Epithelial cell of prostate (primary cell): Measurements from ENCODE around the gene SRP54.
"Not testable (repeated sequence)": the region's sequence is repeated elsewhere in the genome, so short reads cannot be mapped to it uniquely, and the experiment has no call there.

Experiments used
- DNase-seq: peaks from one replicate; pipeline ENCODE4 v3.0.0-alpha.2; 2011; ENCODE audit warnings: low read depth, low spot score
- H3K27ac ChIP-seq: fragments of 450-650 bp; 2 replicates; pipeline ENCODE4 v1.5.1; 2017; ENCODE audit warnings: mild to moderate bottlenecking

Gene SRP54

GRCh38 chr14:34981743-34982420, 910 bp upstream of the SRP54 start:
- H3K27ac ChIP-seq = peak overlapping the region; percentile 96
- no peak for DNase-seq

- no peak for DNase-seq
- peak overlapping the region; percentile 96 for H3K27ac ChIP-seq
These were observed 462 bp downstream of the SRP54 start for GRCh38 chr14:34983148-34983760.

DNA sequence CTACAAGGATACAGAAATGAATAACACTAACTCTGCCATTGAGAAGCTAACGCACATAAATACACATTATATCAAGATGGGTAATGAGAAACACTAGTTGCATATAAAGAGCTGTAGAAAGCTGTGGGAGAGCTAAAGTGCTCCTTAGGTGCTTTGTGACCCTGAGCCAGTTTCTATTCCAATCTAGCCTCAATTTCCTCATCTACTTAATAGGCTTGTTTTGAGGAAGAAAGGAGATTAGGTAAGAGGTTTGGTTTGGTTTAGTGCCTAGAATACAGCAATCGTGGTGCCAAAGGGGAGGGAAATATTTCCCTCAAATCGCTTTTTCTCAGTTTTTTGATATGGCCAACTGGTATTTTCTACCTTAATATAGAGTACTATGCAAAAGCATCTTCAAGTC, 994 bp downstream of the SRP54 start:
- H3K27ac ChIP-seq = peak overlapping the region; percentile 96
- DNase-seq = no peak

- no peak overlapping the region for H3K27ac ChIP-seq
- no peak for DNase-seq
These were observed 2.9 kb downstream of the SRP54 start for GRCh38 chr14:34985740-34986139.

- H3K27ac ChIP-seq = no peak overlapping the region
- no peak for DNase-seq
These were observed 4.4 kb downstream of the SRP54 start for GRCh38 chr14:34987180-34987579.

GRCh38 chr14:34989762-34990161, 7.0 kb downstream of the SRP54 start:
- no peak overlapping the region for H3K27ac ChIP-seq
- DNase-seq = no peak

GRCh38 chr14:34993426-34993825, 10.6 kb downstream of the SRP54 start:
- DNase-seq = no peak
- H3K27ac ChIP-seq = no peak overlapping the region

DNA sequence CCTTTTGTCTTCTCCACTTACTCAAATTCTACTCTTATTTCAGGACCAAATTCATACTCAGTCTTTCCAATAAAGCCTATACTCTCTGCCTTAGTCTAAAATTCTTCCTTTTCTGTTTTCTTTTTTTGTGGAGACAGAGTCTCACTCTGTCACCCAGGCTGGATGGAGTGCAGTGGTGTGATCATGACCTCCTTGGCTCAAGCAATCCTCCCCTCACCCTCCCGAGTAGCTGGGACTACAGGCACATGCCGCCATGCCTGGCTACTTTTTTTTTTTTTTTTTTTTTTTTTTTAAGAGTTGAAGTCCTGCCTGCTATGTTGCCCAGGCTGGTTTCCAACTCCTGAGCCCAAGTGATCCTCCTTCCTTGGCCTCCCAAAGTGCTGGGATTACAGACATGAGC, 11.9 kb downstream of the SRP54 start:
- H3K27ac ChIP-seq = no peak overlapping the region
- no peak for DNase-seq

- H3K27ac ChIP-seq = no peak overlapping the region
- DNase-seq = no peak
These were observed 15.0 kb downstream of the SRP54 start for GRCh38 chr14:34997762-34998161.

DNA sequence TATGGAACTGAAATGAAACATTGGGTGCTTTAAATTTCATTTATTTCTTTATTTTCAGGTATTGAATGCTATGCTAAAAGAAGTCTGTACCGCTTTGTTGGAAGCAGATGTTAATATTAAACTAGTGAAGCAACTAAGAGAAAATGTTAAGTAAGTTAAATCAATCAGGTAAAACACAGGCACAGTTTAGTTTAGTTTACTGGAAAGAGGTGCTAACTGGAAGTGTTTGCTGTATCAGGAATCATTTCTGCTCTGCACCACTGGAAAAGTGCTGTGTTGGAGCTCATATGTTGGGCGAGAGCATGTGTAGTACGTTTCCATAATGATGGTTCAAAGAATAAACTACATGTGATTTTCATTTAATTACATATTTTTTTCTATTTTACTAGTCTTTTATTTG, 16.7 kb downstream of the SRP54 start:
- no peak for DNase-seq
- no peak overlapping the region for H3K27ac ChIP-seq

GRCh38 chr14:35001621-35002020, 18.8 kb downstream of the SRP54 start:
- H3K27ac ChIP-seq = no peak overlapping the region
- DNase-seq = no peak

GRCh38 chr14:35004839-35005238, 22.0 kb downstream of the SRP54 start:
- no peak for DNase-seq
- H3K27ac ChIP-seq = no peak overlapping the region

GRCh38 chr14:35016568-35016967, 33.8 kb downstream of the SRP54 start:
- DNase-seq = no peak
- H3K27ac ChIP-seq = no peak overlapping the region

DNA sequence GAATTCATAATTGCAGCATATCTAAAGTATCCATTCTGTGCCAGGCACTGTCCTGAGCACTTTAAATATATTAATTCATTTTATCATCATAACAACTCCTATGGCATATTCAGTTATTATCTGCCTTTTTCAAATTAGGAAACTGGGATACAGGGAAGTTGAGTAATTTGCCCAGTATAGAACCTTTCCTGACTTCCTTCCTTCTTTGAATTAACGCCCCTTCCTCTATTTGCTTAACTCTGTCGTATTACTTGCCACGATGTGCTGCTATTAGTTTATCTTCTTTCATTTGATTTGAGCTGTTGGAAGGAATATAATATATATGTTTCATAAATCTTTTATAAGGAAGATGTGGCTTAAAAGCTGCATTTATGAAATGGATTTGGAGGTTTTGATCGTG, 37.9 kb downstream of the SRP54 start:
- no peak overlapping the region for H3K27ac ChIP-seq
- DNase-seq = no peak

GRCh38 chr14:35028435-35028834, 45.6 kb downstream of the SRP54 start:
- no peak overlapping the region for H3K27ac ChIP-seq
- no peak for DNase-seq

GRCh38 chr14:35032562-35032961, 49.8 kb downstream of the SRP54 start:
- DNase-seq = no peak

GRCh38 chr14:35034440-35034833, 51.6 kb downstream of the SRP54 start:
- no peak overlapping the region for H3K27ac ChIP-seq
- no peak for DNase-seq

More at GRCh38 chr14:35032562-35032961, 49.8 kb downstream of the SRP54 start:
- no peak overlapping the region for H3K27ac ChIP-seq

DNA sequence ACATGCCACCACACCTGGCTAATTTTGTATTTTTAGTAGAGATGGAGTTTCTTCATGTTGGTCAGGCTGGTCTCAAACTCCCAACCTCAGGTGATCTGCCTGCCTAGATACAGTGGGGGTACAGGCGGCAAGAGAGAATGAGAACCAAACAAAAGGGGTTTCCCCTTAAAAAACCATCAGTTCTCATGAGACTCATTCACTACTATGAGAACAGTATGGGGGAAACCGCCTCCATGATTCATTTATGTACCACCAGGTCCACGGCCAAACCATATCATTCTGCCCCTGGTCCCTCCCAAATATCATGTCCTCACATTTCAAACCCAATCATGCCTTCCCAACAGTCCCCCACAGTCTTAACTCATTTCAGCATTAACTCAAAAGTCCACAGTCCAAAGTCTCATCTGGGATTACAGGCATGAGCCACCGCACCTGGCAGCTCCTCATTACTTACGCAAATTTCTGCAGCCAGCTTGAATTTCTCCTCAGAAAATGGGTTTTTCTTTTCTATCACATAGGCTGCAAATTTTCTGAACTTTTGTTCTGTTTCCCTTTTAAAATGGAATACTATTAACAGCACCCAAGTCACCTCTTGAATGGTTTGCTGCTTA, 52.3 kb downstream of the SRP54 start:
- not testable (repeated sequence) for H3K27ac ChIP-seq, DNase-seq

DNA sequence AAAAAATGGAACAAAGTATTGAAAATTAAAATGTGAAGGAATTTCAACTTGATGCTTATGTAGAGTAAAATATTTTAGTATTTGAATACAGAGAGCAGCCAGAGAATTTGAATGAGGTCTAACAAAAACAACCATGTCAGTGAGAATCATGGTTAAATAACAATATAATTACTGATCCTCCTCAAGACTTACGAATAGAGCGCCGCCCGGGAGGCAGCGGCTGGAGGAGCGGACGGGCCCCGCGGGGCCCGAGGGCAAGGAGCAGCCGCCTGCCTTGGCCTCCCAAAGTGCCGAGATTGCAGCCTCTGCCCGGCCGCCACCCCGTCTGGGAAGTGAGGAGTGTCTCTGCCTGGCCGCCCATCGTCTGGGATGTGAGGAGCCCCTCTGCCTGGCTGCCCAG, 55.5 kb downstream of the SRP54 start:
- H3K27ac ChIP-seq, DNase-seq: not testable (repeated sequence)

GRCh38 chr14:35042632-35043031, 59.8 kb downstream of the SRP54 start:
- DNase-seq = no peak
- H3K27ac ChIP-seq = no peak overlapping the region

DNA sequence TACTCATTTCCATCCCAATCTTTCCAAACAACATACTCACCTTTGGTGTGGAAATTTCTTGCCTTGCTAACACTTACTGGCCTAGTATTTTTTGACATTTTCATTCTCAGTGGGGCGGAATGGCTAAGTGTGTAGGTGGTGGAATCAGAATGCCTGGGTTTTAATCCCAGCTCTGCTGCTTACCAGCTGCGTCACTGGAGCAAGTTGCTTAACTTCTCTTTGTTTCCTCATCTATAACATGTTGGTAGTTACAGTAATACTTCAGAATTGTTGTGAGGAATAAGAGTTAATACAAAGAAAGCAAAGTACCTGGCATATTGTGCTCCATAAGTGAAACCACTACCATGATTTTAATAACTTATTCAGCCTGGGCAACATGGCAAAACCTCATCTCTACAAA, 60.3 kb downstream of the SRP54 start:
- no peak overlapping the region for H3K27ac ChIP-seq
- no peak for DNase-seq
